ENCODE results near the gene CADM1. TPM values are rescaled to one million over a fixed set of nuclear protein-coding genes. Genes with fewer than 3 reads are reported as not detected.

CADM1 gene
- total and polyA plus RNA-seq, 9 donors, result 6.6 to 61.2 (median 17.2) TPM

GRCh38 chr11:115155320-115155719 is 348.9 kb downstream of the CADM1 start:
- DNase-seq, result no peak
- Histone ChIP-seq H3K4me3 (no peak overlapping the region), H3K36me3 (no peaks in the 10 kb centered on the region), H3K27me3 (no peaks in the 10 kb centered on the region), H3K4me1 (ENCODE audit: insufficient read depth) (no peaks in the 10 kb centered on the region), H3K27ac (no peak overlapping the region), H3K9me3 (no peaks in the 10 kb centered on the region)
- no peak for TF ChIP-seq CTCF (IDR thresholded peaks at IDR 0.05)
- 53 to 55% (median 54%) methylated on average over 8 of the region's 8 CpGs for WGBS, 3 donors
- intact Hi-C loops (cut with DNase I), result no loop called here

GRCh38 chr11:115154355-115154736 is 349.9 kb downstream of the CADM1 start:
- 68 to 75% (median 71%) methylated on average over 9 of the region's 9 CpGs for WGBS, 3 donors
- Histone ChIP-seq H3K27me3 (no peaks in the 10 kb centered on the region), H3K9me3 (no peaks in the 10 kb centered on the region), H3K4me1 (ENCODE audit: insufficient read depth) (no peaks in the 10 kb centered on the region), H3K4me3 (no peak overlapping the region), H3K27ac (no peak overlapping the region), H3K36me3 (no peaks in the 10 kb centered on the region)
- intact Hi-C loops (cut with DNase I), result no loop called here
- TF ChIP-seq EP300 (IDR thresholded peaks at IDR 0.05) (no peak), POLR2A (IDR thresholded peaks at IDR 0.05) (no peak), CTCF (IDR thresholded peaks at IDR 0.05) (no peak)
- DNase-seq, result no peak

GRCh38 chr11:115153731-115154354 is 350.4 kb downstream of the CADM1 start:
- H3K27me3 ChIP-seq, result no peaks in the 10 kb centered on the region
- no peaks in the 10 kb centered on the region for H3K9me3 ChIP-seq
- intact Hi-C loops (cut with DNase I), result no loop called here
- TF ChIP-seq CTCF (IDR thresholded peaks at IDR 0.05), result no peak
- no peak for TF ChIP-seq POLR2A (IDR thresholded peaks at IDR 0.05)
- TF ChIP-seq EP300 (IDR thresholded peaks at IDR 0.05), result no peak
- no peaks in the 10 kb centered on the region for H3K36me3 ChIP-seq
- DNase-seq, result no peak
- no peaks in the 10 kb centered on the region for H3K4me1 ChIP-seq (ENCODE audit: insufficient read depth)
- H3K27ac ChIP-seq, result no peak overlapping the region
- no peak overlapping the region for H3K4me3 ChIP-seq
- 94 to 95% (median 95%) methylated on average over 39 of the region's 39 CpGs for WGBS, 3 donors

- intact Hi-C loops (cut with DNase I), result no loop called here
- 85 to 91% (median 87%) methylated on average over 8 of the region's 8 CpGs for WGBS, 3 donors
- Histone ChIP-seq H3K27ac (no peak overlapping the region), H3K4me1 (ENCODE audit: insufficient read depth) (no peaks in the 10 kb centered on the region), H3K27me3 (no peaks in the 10 kb centered on the region), H3K9me3 (no peaks in the 10 kb centered on the region), H3K4me3 (no peak overlapping the region), H3K36me3 (no peaks in the 10 kb centered on the region)
- no peak for DNase-seq
- TF ChIP-seq EP300 (IDR thresholded peaks at IDR 0.05), result no peak
- TF ChIP-seq POLR2A (IDR thresholded peaks at IDR 0.05), result no peak
- TF ChIP-seq CTCF (IDR thresholded peaks at IDR 0.05), result no peak
These were observed 351.1 kb downstream of the CADM1 start for GRCh38 chr11:115153135-115153534.
